ENCODE measurements around the gene UBE4B.
"Not testable (repeated sequence)": the region's sequence is repeated elsewhere in the genome, so short reads cannot be mapped to it uniquely, and the experiment has no call there.

The UBE4B gene

GRCh38 chr1:10074059-10074851, 41.5 kb downstream of the UBE4B start:
- DNase-seq: no peak

- DNase-seq: no peak
Observed at GRCh38 chr1:10074852-10075730, 42.3 kb downstream of the UBE4B start.

GRCh38 chr1:10075732-10076131, 43.0 kb downstream of the UBE4B start:
- no peak for DNase-seq

GRCh38 chr1:10078494-10078893, 45.7 kb downstream of the UBE4B start:
- DNase-seq: no peak

GRCh38 chr1:10080523-10080922, 47.8 kb downstream of the UBE4B start:
- no peak for DNase-seq

GRCh38 chr1:10082785-10083479, 50.2 kb downstream of the UBE4B start:
- no peak for DNase-seq

GRCh38 chr1:10084045-10084444, 51.3 kb downstream of the UBE4B start:
- no peak for DNase-seq

GRCh38 chr1:10085076-10085475, 52.3 kb downstream of the UBE4B start:
- no peak for DNase-seq

- DNase-seq: no peak
Observed at GRCh38 chr1:10087210-10087609, 54.5 kb downstream of the UBE4B start.

GRCh38 chr1:10101929-10102328, 69.2 kb downstream of the UBE4B start:
- no peak for DNase-seq

GRCh38 chr1:10103193-10103592, 70.4 kb downstream of the UBE4B start:
- no peak for DNase-seq

- DNase-seq: no peak
Observed at GRCh38 chr1:10104834-10105233, 72.1 kb downstream of the UBE4B start.

- DNase-seq: no peak
Observed at GRCh38 chr1:10105484-10105883, 72.7 kb downstream of the UBE4B start.

GRCh38 chr1:10106241-10106640, 73.5 kb downstream of the UBE4B start:
- DNase-seq: no peak

GRCh38 chr1:10106756-10107475, 74.2 kb downstream of the UBE4B start:
- DNase-seq: no peak

- not testable (repeated sequence) for DNase-seq
Observed at GRCh38 chr1:10107476-10107847, 74.7 kb downstream of the UBE4B start.

GRCh38 chr1:10108134-10108663, 75.4 kb downstream of the UBE4B start:
- DNase-seq: no peak

GRCh38 chr1:10108948-10109708, 76.4 kb downstream of the UBE4B start:
- DNase-seq: no peak

- no peak for DNase-seq
Observed at GRCh38 chr1:10113501-10113900, 80.7 kb downstream of the UBE4B start.

- no peak for DNase-seq
Observed at GRCh38 chr1:10114746-10115145, 82.0 kb downstream of the UBE4B start.

- DNase-seq: no peak
Observed at GRCh38 chr1:10117132-10117531, 84.4 kb downstream of the UBE4B start.

GRCh38 chr1:10117865-10118264, 85.1 kb downstream of the UBE4B start:
- no peak for DNase-seq
